GM19238 (cell line): ENCODE measurements around the gene TEKTIP1.
A peak's percentile ranks its signal among the peaks of the same experiment; 100 is the strongest.

Experiments used
- DNase-seq: peaks from one replicate; pipeline ENCODE4 v3.0.0; 2011; ENCODE audit warnings: low spot score; ENCODE audit not compliant: insufficient read length

Gene TEKTIP1

GRCh38 chr19:3538965-3539755, at the start of gene TEKTIP1:
TEKTIP1 (plus strand) TSS chr19:3539174; CDS start chr19:3539178, 4 bp downstream.
- DNase-seq = no peak

GRCh38 chr19:3491396-3492119, 47.4 kb upstream of the TEKTIP1 start:
- DNase-seq = no peak

GRCh38 chr19:3492131-3492839, 46.7 kb upstream of the TEKTIP1 start:
- no peak for DNase-seq

DNA sequence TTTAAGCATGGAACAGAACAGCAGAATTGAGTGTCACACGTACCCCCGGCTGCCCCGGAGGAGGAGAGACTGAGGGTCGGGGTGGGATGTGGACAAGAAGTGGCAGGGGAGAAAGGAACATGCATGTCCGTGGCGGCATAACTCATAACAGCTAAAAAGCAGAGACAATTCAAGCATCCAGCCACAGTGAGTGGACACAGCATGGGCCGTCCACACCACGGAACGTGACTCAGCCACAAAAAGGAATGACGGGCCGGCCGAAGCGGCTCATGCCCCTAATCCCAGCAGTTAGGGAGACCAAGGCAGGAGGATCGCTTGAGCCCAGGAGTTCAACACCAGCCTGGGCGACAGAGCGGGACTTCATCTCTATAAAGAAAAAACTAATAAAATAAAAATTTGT, 46.1 kb upstream of the TEKTIP1 start:
- no peak for DNase-seq

DNA sequence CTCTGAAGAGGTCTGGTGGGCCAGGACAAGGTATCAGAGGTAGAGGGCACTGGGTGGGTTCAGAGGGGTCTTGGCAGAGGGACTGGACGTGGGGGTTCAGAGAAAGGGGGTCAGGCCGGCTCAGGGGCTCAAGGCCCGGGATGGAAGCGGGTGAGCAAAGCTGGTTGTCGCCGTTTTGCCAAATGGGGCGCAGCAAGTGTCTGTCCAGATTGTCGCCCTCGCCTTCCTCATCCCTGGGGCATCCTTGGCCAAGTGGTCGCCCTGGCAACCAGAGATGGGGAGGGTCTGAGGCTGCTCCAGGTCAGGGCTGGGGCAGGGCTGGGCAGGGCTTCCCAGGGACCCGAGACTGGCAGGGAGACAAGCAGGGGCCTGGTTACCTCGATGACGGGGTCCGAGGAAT, 45.3 kb upstream of the TEKTIP1 start:
- no peak for DNase-seq

DNA sequence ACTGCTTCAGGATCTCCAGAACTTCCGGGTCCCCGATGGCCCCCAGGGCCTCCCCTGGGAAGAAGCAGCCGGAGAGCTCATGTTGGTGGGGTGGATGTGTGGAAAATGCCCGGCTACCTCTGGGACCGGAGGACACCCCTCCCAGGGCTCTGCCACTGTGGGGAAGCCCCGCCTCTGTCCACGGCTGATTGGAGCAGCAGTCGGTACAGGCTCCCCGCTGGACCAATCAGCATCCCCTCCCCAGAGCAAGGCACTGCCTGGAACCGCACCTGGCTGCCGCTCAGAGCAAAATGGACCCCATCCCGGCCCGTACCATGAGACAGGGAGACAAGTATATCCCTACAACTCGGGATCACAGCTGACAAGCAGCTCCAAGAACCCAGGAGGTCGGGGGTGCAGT, 44.9 kb upstream of the TEKTIP1 start:
- peak; percentile 64 for DNase-seq

DNA sequence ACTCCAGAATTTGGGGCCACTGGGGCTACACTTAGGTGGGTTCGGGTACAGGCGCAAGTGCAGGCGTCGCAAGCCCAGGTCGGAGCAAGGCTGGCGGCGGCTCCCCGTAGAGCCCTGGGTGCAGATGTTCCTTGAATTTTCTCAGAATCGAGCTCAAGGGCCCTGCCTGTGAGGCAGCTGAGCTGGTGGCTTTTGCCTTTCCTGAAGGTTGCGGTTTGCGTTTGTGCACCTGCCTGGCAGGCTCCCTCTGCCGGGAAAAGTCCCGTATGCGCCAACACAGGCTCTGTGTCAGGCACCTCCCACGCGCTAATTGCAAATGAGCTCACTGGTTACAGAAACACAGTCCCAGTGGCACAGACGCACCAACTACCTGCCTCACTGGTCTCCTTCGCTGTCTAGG, 44.4 kb upstream of the TEKTIP1 start:
- DNase-seq = no peak

DNA sequence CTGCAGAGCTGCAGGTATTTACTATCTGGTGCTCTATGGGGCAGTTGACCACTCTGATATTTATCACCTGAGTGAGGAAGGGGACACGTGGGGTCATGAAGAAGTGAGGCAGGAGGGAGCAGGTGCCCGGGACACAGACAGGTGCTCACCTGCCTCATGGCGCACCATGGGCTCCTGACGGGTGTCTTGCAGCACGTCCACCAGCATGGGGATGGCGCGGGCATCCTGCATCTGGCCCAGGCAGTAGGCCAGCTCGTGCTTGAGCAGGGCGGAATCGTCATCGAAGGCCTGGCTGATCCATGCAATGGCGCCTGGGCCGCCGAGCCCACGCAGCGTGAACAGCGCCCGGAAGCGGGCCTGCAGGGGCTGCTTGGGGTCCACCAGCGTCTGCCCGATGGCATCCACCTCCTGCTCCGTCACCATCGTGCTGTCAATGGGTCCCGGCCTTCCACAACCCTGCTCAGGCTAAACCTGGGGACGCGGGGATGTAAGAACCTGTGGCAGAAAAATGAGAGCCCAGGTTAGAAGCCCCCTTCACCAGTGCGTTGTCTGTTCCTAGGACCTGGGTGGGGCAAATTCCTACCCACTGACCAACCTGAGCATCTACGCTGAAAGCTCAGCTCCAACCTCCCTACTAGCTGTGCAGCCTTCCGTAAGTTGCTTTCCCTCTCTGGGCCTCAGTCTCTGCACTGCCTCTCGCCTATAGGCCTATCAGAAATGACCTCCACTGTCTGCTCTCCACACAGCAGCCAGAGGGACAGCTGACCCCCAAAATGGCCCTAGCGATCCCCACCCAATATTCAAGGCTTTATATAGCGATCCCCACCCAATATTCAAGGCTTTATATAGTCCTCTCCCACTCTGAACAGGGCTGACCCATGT, 42.3 kb upstream of the TEKTIP1 start:
- DNase-seq = no peak

- DNase-seq = no peak
Measured at GRCh38 chr19:3497757-3498520, 41.0 kb upstream of the TEKTIP1 start.

DNA sequence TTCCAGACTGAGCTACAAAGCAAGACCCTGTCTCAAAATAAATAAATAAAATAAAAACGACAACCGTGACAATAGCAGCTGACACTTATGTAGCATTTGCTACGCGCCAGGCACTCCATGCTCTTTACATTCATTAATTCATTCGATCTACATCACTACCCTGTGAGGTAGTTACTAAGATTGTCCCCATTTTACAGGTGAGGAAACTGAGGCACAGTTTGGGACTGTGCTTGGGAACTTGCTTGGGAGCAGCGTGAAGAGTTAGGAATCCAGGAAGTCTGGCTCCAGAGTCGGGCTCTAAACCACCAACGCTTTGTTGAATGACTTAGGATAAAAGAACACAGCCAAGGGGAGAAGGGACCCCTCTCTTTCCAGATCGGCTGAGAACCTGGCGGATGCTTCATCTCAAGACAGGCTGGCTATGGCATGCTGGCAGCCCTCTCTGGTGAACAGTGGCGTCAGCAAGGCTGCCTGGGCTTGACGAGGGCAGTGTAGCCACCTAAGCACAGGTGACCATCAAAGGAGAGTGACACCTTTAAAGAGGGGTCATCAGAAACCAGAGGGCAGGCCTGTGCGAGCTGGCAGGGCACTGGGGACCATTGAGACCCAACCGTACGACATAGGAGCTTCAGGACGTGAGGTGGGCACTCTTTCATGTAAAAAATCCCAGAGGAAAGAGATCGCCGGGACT, 39.1 kb upstream of the TEKTIP1 start:
- no peak for DNase-seq

DNA sequence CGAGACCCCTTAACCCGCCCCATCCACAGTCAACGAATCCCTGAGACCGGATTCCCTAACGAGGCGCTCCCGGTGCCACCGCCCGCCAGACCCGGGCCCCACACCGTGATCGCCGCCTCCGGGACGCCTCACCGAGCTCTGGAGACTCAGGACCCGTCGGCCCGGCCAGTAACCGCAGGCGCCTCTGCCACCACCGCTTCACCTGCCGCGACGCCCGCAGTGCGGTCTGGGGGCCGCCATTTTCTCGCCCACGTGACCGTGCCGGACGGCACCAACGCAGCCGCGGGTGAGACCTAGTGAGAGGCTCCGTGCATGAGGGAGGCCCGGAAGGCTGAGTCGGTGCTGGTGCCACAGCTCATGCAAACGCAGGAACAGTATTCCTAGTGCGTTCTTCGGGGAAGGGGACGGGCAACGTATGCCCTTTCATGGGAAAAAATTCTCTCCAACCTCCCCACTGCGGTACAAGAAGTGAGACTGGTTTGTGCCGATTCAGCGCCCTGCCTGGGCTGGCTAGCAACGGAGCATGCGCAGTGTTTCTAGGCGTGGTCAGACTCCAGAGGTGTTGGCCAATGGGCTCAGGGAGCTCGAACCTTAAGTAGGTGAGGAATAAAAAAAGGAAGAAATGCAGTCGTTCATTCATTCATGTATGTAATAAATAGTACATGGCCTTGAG, 38.4 kb upstream of the TEKTIP1 start, which contains the start of gene DOHH:
Gene DOHH (minus strand): TSS at position 246 of the 673 bp plus-strand sequence. CDS start 3,860 bp downstream, outside the sequence.
- peak; percentile 97 for DNase-seq

- no peak for DNase-seq
Measured at GRCh38 chr19:3501780-3502179, 37.2 kb upstream of the TEKTIP1 start.

DNA sequence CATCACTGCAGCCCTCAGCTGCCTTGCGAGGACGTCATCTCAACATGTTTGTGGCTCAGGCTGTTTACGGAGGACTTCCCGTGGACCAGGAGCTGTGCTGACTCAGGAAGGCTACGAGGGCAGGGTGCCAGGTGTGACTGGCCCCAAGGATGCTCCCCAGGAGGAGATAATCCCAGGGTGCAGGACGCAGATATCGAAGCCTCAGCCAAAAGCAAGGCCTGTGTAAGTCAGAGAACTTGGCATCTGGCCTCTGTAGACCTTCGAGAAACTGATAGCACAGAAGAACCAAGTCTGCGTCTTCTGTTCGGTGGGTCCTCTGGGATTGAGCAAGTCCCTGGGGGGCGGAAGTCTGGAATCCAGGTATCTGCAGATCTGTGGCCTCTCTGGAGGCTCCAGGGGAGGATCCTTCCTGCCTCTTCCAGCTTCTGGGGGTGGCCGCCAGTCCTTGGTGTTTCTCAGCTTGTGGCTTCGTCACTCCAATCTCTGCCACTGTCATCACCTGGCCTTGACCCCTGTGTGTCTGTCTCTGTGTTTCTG, 35.9 kb upstream of the TEKTIP1 start:
- DNase-seq = no peak

GRCh38 chr19:3504735-3505134, 34.2 kb upstream of the TEKTIP1 start:
- DNase-seq = no peak

- DNase-seq = peak; percentile 99
Measured at GRCh38 chr19:3505598-3506383, 33.2 kb upstream of the TEKTIP1 start, which contains the start of gene FZR1. FZR1 (plus strand) TSS chr19:3506311; CDS start chr19:3522990, 16,679 bp downstream.

- peak; percentile 58 for DNase-seq
Measured at GRCh38 chr19:3506384-3507340, 32.3 kb upstream of the TEKTIP1 start.
